Right lobe of liver (tissue), 6 donors: ENCODE measurements around the gene TBCB. TPM values are rescaled to one million over a fixed set of nuclear protein-coding genes. Genes with fewer than 3 reads are reported as not detected.
"Not testable (repeated sequence)": the region's sequence is repeated elsewhere in the genome, so short reads cannot be mapped to it uniquely, and the experiment has no call there.

Experiments used
- ATAC-seq, 4 donors: fragments of 200-7000 bp; cut with Tn5 transposase; one replicate each; pipeline ENCODE4 v1.9.1; 2020; ENCODE audit warnings: mild to moderate bottlenecking in 4 of 4, moderate library complexity in 4 of 4
- DNase-seq, 3 donors: peaks; one replicate each; pipeline ENCODE4 v3.0.0-alpha.2; 2020
- H3K27ac ChIP-seq, 3 donors: fragments of 200-600 bp; one replicate each; pipeline ENCODE4 v1.8.0; 2022
- H3K27me3 ChIP-seq, 2 donors: fragments of 200-600 bp; one replicate each; pipeline ENCODE4 v1.8.0; 2022
- H3K36me3 ChIP-seq, 4 donors: fragments of 200-600 bp; sonication (generic) in 1 of 4; one replicate each; pipeline versions ENCODE4 v1.5.1 to v1.8.0; 2017 to 2022; ENCODE audit warnings: control low read depth in 1 of 4
- H3K4me1 ChIP-seq, 4 donors: fragments of 200-600 bp; sonication (generic) in 1 of 4; one replicate each; pipeline versions ENCODE4 v1.5.1 to v1.8.0; 2017 to 2022; ENCODE audit warnings: control low read depth in 1 of 4
- H3K4me3 ChIP-seq, 3 donors: fragments of 200-600 bp; one replicate each; pipeline ENCODE4 v1.8.0; 2022
- H3K9me3 ChIP-seq, 4 donors: fragments of 200-600 bp; sonication (generic) in 1 of 4; one replicate each; pipeline versions ENCODE4 v1.5.1 to v1.8.0; 2017 to 2022; ENCODE audit warnings: control low read depth in 1 of 4
- POLR2A ChIP-seq: fragments of 450-650 bp; IDR thresholded peaks from one replicate; pipeline ENCODE4 v1.6.1; 2017; ENCODE audit warnings: antibody characterized with exemption, mild to moderate bottlenecking
- WGBS: methylation state at CpG from one replicate; pipeline ENCODE4 v1.1.6; 2018; ENCODE audit warnings: low coverage, low lambda C conversion rate; ENCODE audit not compliant: insufficient coverage; ENCODE audit errors: missing lambda C conversion rate; 5-methylcytosine and 5-hydroxymethylcytosine counted together
- intact Hi-C, 2 donors: fragments of 100-400 bp; cut with DNase I; formaldehyde crosslinking; loops; one replicate each; pipeline versions ENCODE4 v1.11.2 to v1.14.1; 2022
- total RNA-seq, 6 experiments: library from RNA; depleted of rRNA in 2 of 6; stranded (reverse); fragments of >200 nt in 2 of 6; fragmentation: NEBNext Ultra II Directional in 3 of 6; extraction: Animal tissue kit (Norgen Biotek cat#: 25700) in 3 of 6; gene quantifications; one replicate each; pipeline versions ENCODE4 v1.1.0 to v1.2.4, GENCODE V29; 2016 to 2023
- TF ChIP-seq, protein P1 (sequence below), 4 donors: fragments of 200-600 bp in 3 of 4; fragments of 450-650 bp in 1 of 4; IDR thresholded peaks; one replicate each; pipeline versions ENCODE4 v1.5.1 to v1.8.0; 2016 to 2022; ENCODE audit warnings: antibody characterized with exemption in 4 of 4, mild to moderate bottlenecking in 2 of 4
- donor health status: DM: no; HTN: yes; CAD: no.
- donor health status: DM: no; HTN: no; CAD: no.
- donor health status: DM: no; HTN: no; CAD: no.
- donor health status: DM: no; HTN: yes; CAD: no.
- donor health status: DM: no; HTN: yes; CAD: no.

The TBCB gene
- total RNA-seq, 6 experiments from 2014 or later = 27.8 to 64.7 (median 36.4) TPM

DNA sequence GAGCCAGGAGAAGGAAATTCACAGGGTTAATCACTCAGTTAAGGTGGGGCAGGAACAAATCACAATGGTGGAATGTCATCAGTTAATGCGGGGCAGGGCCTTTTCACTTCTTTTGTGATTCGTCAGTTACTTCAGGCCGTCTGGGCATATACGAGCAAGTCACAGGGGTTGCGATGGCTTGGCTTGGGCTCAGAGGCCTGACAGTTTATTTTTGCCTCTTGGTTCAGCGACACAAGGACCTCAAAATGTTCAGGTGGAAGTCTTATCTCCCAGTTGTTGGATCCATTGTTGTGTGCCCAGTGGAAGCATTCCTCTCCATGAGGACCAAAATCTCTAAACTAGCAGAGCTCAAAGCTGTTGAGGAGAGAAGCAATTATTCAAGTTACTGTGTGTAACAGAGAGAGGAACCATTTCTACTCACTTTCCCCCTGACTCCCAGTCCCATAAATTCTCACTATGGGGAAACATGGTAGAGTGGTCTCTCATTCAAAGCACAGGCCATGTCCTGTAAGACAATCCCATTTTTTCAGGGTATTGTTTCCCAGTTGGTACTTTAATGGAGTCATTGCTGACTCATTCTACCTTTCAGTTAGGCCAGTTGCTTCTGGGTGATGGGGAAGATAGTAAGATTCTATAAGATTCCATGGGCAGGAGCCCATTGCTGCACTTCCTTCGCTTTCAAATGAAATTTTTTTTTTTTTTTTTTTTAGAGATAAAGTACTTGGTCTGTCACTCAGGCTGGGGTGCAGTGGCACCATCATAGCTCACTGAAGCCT lies 45.7 kb downstream of the TBCB start:
- intact Hi-C loops = no loop called here
- 82% methylated on average over 7 of the region's 7 CpGs for WGBS
- no peak overlapping the region for H3K4me3 ChIP-seq
- no peaks in the 10 kb centered on the region for H3K36me3 ChIP-seq
- no peak for ATAC-seq
- no peak overlapping the region for H3K27ac ChIP-seq
- no peaks in the 10 kb centered on the region for H3K4me1 ChIP-seq
- H3K27me3 ChIP-seq = no peaks in the 10 kb centered on the region
- DNase-seq = no peak
- TF ChIP-seq POLR2A = no peak
- TF ChIP-seq, protein P1, sequence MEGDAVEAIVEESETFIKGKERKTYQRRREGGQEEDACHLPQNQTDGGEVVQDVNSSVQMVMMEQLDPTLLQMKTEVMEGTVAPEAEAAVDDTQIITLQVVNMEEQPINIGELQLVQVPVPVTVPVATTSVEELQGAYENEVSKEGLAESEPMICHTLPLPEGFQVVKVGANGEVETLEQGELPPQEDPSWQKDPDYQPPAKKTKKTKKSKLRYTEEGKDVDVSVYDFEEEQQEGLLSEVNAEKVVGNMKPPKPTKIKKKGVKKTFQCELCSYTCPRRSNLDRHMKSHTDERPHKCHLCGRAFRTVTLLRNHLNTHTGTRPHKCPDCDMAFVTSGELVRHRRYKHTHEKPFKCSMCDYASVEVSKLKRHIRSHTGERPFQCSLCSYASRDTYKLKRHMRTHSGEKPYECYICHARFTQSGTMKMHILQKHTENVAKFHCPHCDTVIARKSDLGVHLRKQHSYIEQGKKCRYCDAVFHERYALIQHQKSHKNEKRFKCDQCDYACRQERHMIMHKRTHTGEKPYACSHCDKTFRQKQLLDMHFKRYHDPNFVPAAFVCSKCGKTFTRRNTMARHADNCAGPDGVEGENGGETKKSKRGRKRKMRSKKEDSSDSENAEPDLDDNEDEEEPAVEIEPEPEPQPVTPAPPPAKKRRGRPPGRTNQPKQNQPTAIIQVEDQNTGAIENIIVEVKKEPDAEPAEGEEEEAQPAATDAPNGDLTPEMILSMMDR (IDR thresholded peaks at IDR 0.05) = no peak
- H3K9me3 ChIP-seq = no peaks in the 10 kb centered on the region

DNA sequence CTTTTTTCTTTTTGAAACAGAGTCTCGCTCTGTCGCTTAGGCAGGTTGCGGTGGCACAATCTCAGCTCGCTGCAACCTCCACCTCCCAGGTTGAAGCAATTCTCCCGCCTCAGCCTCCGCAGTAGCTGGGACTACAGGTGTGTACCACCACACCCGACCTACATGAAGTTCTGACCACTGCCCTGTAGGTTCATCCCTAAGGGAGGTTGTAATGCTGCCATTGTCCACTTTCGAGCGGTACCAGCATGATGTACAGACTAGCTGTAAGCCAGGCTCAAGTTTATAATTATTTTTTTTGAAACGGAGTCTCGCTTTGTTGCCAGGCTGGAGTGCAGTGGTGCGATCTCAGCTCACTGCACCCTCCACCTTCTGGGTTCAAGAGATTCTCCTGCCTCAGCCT lies 48.5 kb downstream of the TBCB start:
- no peak for ATAC-seq
- no peak overlapping the region for H3K27ac ChIP-seq

DNA sequence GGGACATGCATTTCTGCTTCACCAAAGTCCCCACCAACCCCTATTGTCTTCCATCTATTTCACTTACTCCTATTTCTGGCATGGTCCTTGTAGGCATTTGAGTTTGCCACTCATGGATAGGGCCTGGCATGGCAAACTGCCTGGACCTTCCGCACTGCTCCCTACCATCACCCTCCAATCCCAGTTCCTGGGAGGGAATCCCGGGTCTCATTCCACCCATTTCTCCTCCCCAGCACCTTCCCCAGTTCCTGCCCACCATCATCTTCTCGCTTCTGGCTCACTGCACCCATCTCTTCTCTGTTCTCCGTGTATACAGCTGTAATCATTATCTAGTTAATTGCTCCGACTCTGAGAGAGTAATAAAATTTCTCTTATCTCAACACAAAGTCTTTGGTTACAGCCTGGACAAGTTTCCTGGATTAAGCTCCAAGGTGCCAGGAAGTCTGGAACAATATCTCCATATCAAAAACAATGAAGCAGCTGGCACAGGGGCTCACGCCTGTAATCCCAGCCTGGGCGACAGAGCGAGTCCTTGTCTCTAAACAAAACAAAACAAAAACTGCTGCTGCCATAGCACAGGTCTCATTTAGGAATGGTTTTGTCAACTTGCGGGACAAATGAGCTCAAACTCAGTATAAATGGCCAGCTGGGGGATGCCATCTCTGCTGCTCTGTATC lies 54.0 kb downstream of the TBCB start:
- Histone ChIP-seq H3K36me3 (no peaks in the 10 kb centered on the region), H3K9me3 (no peaks in the 10 kb centered on the region), H3K4me3 (no peak overlapping the region), H3K27me3 (no peaks in the 10 kb centered on the region), H3K4me1 (no peaks in the 10 kb centered on the region), H3K27ac (no peak overlapping the region)
- intact Hi-C loops = no loop called here
- peak in 2 of 4 donors; percentile 18 to 37 for ATAC-seq
- 66% methylated on average over 9 of the region's 9 CpGs for WGBS
- no peak for DNase-seq
- no peak for TF ChIP-seq POLR2A

More for the DNA sequence above, 48.5 kb downstream of the TBCB start:
- intact Hi-C loops = no loop called here
- DNase-seq = no peak
- H3K9me3 ChIP-seq = no peaks in the 10 kb centered on the region
- no peaks in the 10 kb centered on the region for H3K36me3 ChIP-seq
- WGBS = 98% methylated on average over 8 of the region's 12 CpGs
- no peaks in the 10 kb centered on the region for H3K27me3 ChIP-seq
- H3K4me1 ChIP-seq = no peaks in the 10 kb centered on the region
- H3K4me3 ChIP-seq = no peak overlapping the region
- TF ChIP-seq, protein P1 (IDR thresholded peaks at IDR 0.05) = no peak
- no peak for TF ChIP-seq POLR2A

DNA sequence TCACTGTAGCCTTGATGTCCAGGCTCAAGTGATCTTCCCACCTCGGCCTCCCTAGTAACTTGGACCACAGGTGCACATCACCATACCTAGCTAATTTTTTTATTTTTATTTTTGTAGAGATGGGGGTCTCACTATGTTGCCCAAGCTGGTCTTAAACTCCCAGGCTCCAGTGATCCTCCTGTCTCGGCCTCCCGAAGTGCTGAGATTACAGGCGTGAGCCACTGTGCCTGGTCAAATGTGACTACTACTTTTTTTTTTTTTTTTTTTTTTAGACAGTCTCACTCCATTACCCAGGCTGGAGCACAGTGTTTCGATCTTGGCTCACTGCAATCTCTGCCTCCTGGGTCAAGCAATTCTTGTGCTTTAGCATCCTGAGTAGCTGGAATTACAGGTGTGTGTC lies 57.6 kb downstream of the TBCB start:
- 87% methylated on average over 4 of the region's 5 CpGs for WGBS
- H3K4me3 ChIP-seq = no peak overlapping the region
- H3K27me3 ChIP-seq = no peaks in the 10 kb centered on the region
- H3K4me1 ChIP-seq = no peaks in the 10 kb centered on the region
- no peak for DNase-seq
- no peaks in the 10 kb centered on the region for H3K36me3 ChIP-seq
- intact Hi-C loops = loop anchor here in 1 of 2 donors (5.0 kb wide), 1 partner anchor 46 kb away; no protein-coding TSS in a partner anchor
- no peak for ATAC-seq
- no peak overlapping the region for H3K27ac ChIP-seq
- no peaks in the 10 kb centered on the region for H3K9me3 ChIP-seq
- TF ChIP-seq POLR2A = no peak
- TF ChIP-seq, protein P1 (IDR thresholded peaks at IDR 0.05) = no peak

DNA sequence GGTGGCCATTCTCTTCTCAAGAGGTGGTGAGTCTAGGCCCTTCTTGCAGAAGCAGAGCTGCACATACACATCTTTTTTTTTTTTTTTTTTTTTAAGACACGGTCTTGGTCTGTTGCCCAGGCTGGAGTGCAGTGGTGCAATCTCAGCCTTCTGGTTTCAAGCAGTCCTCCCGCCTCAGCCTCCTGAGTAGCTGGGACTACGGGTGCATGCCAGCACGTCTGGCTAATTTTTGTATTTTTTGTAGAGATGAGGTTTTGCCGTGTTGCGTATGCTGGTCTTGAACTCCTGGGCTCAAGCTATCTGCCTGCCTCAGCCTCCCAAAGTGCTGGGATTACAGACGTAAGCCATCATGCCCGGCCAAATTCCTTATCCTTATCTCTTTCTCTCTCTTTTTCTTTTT lies 58.6 kb downstream of the TBCB start:
- H3K36me3 ChIP-seq, H3K27me3 ChIP-seq, H3K4me1 ChIP-seq, H3K27ac ChIP-seq, H3K4me3 ChIP-seq, ATAC-seq, H3K9me3 ChIP-seq, DNase-seq: not testable (repeated sequence)
- 65% methylated on average over 7 of the region's 8 CpGs for WGBS
- intact Hi-C loops = loop anchor here in 1 of 2 donors (5.0 kb wide), 1 partner anchor 47 kb away; no protein-coding TSS in a partner anchor

Other genes starting within 250 kb of the TBCB start
- gene APLP1, start 246.9 kb upstream of the TBCB start, total RNA-seq = 1 to 10 TPM in 1 of 6 experiments, under 1 TPM in 2, not detected in 3; 0.27 to 1.5 (median 0.37) TPM
- gene NFKBID, start 214.9 kb upstream of the TBCB start, total RNA-seq = 1 to 10 TPM; 1.0 to 2.6 (median 1.7) TPM
- 1 to 10 TPM in 5 of 6 experiments, not detected in 1; 1.7 to 4.2 (median 2.4) TPM for gene HCST, start 212.9 kb upstream of the TBCB start, total RNA-seq
- gene TYROBP, start 207.2 kb upstream of the TBCB start, total RNA-seq = 10 to 100 TPM; 15.6 to 77.8 (median 29.7) TPM
- 1 to 10 TPM; 5.6 to 8.6 (median 7.0) TPM for gene LRFN3, start 179.1 kb upstream of the TBCB start, total RNA-seq
- gene SDHAF1, start 120.3 kb upstream of the TBCB start, total RNA-seq = 10 to 100 TPM in 4 of 6 experiments, 1 to 10 TPM in 2; 8.4 to 41.9 (median 12.0) TPM
- gene SYNE4, start 106.7 kb upstream of the TBCB start, total RNA-seq = 1 to 10 TPM; 3.9 to 7.5 (median 7.0) TPM
- 10 to 100 TPM in 5 of 6 experiments, 1 to 10 TPM in 1; 9.7 to 31.2 (median 11.5) TPM for gene ALKBH6, start 101.3 kb upstream of the TBCB start, total RNA-seq
- gene CLIP3, start 82.6 kb upstream of the TBCB start, total RNA-seq = 1 to 10 TPM in 2 of 6 experiments, under 1 TPM in 4; 0.55 to 1.6 (median 0.94) TPM
- 1 to 10 TPM; 2.5 to 9.0 (median 4.2) TPM for gene THAP8, start 61.2 kb upstream of the TBCB start, total RNA-seq
- 1 to 10 TPM in 2 of 6 experiments, under 1 TPM in 4; 0.20 to 1.6 (median 0.58) TPM for gene WDR62, start 60.6 kb upstream of the TBCB start, total RNA-seq
- not detected for gene OVOL3, start 4.3 kb upstream of the TBCB start, total RNA-seq
- gene POLR2I, start 593 bp upstream of the TBCB start, total RNA-seq = 10 to 100 TPM; 27.3 to 34.4 (median 29.9) TPM
- 100 to 1,000 TPM in 4 of 6 experiments, 10 to 100 TPM in 2; 93.0 to 252 (median 168) TPM for gene CAPNS1, start 24.6 kb downstream of the TBCB start, total RNA-seq
- gene COX7A1, start 37.0 kb downstream of the TBCB start, total RNA-seq = 1 to 10 TPM; 1.0 to 6.2 (median 3.8) TPM
- gene ZNF565, start 99.2 kb downstream of the TBCB start, total RNA-seq = 1 to 10 TPM in 5 of 6 experiments, under 1 TPM in 1; 0.37 to 3.6 (median 2.2) TPM
- gene ZNF146, start 99.6 kb downstream of the TBCB start, total RNA-seq = 10 to 100 TPM; 16.2 to 33.0 (median 27.0) TPM